HG03025 (cell line): ENCODE data around the gene MNAT1.

Experiments used
- ATAC-seq: cut with Tn5 transposase; IDR thresholded peaks from one replicate; pipeline ENCODE4 v1.9.1; 2021; ENCODE audit warnings: mild to moderate bottlenecking, moderate library complexity; ENCODE audit not compliant: unreplicated experiment, low FRiP score

MNAT1 gene

GRCh38 chr14:61003571-61003970 is 269.0 kb downstream of the MNAT1 start:
- no peak for ATAC-seq

GRCh38 chr14:61019537-61019936 is 285.0 kb downstream of the MNAT1 start:
- no peak for ATAC-seq
